ENCODE results near the gene OSBPL7. TPM values are rescaled to one million over a fixed set of nuclear protein-coding genes. Genes with fewer than 3 reads are reported as not detected.

Gene OSBPL7
- total RNA-seq = 13.7 TPM

GRCh38 chr17:47821424-47822391 is at the start of gene OSBPL7:
Gene OSBPL7, minus strand, starts transcription at chr17:47821794. Its CDS starts 1,516 bp downstream, at chr17:47820278.

GRCh38 chr17:47850692-47851573 is 29.3 kb upstream of the OSBPL7 start, which contains the start of gene SP6:
Gene SP6, minus strand, starts transcription at chr17:47851163. Its CDS starts 2,734 bp downstream, at chr17:47848429.

GRCh38 chr17:47840742-47841487 is 19.3 kb upstream of the OSBPL7 start, which contains the start of gene SCRN2:
Gene SCRN2, minus strand, starts transcription at chr17:47841273. Its CDS starts 430 bp downstream, at chr17:47840843.

GRCh38 chr17:47831003-47831933 is 9.7 kb upstream of the OSBPL7 start, which contains the start of the genes LRRC46 and MRPL10:
Gene LRRC46, plus strand, starts transcription at chr17:47831670. Its CDS starts 320 bp downstream, at chr17:47831990.
Gene MRPL10, minus strand, starts transcription at chr17:47831541. Its CDS starts 30 bp downstream, at chr17:47831511.

Other genes starting within 250 kb of the OSBPL7 start
- gene KPNB1, start 171.9 kb downstream of the OSBPL7 start, total RNA-seq = 248 TPM
- gene TBKBP1, start 127.6 kb downstream of the OSBPL7 start, total RNA-seq = 21.1 TPM
- gene TBX21, start 88.6 kb downstream of the OSBPL7 start, total RNA-seq = 1.5 TPM
- gene MRPL10, start 9.7 kb upstream of the OSBPL7 start, total RNA-seq = 15.6 TPM
- 0.16 TPM for gene LRRC46, start 9.9 kb upstream of the OSBPL7 start, total RNA-seq
- 39.0 TPM for gene SCRN2, start 19.5 kb upstream of the OSBPL7 start, total RNA-seq
- 0.38 TPM for gene SP6, start 29.4 kb upstream of the OSBPL7 start, total RNA-seq
- gene SP2, start 74.4 kb upstream of the OSBPL7 start, total RNA-seq = 5.6 TPM
- gene PNPO, start 119.8 kb upstream of the OSBPL7 start, total RNA-seq = 14.2 TPM
- gene PRR15L, start 136.1 kb upstream of the OSBPL7 start, total RNA-seq = 0.93 TPM
- 158 TPM for gene CDK5RAP3, start 149.3 kb upstream of the OSBPL7 start, total RNA-seq
- gene COPZ2, start 216.0 kb upstream of the OSBPL7 start, total RNA-seq = 36.9 TPM
- 140 TPM for gene NFE2L1, start 226.6 kb upstream of the OSBPL7 start, total RNA-seq

Measured in camera-type eye (tissue), 1 donor.